Measurements from ENCODE around the gene ASIC4. TPM values are rescaled to one million over a fixed set of nuclear protein-coding genes. Genes with fewer than 3 reads are reported as not detected.

ASIC4 gene
- total and polyA plus RNA-seq, 2 experiments from 2014 or later, result 0.13 to 3.6 TPM

DNA sequence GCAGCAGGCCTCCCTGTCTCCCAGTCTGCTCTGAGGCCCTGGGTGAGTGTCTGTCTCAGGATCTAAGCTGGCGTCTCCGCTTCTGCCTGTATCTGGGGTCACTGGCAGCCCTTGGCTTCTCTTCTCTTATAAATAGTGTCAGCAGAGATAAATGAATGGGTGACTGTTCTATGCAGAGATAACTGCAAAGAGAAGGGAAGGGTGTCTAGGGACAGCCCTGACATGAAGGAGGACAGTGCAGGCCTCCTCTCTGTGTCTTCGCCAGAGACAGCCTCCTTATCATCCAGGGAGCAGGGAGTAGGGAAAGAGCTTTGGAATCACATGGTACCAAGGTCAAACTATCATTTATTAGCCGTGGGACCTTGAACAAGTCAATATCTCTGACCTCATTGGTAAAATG lies 43.9 kb upstream of the ASIC4 start:
- H3K27ac Mint-ChIP-seq, result no peak overlapping the region
- H3K4me1 Mint-ChIP-seq, result peaks cover 3% of the 10 kb centered on the region
- H3K27me3 ChIP-seq (ENCODE audit: insufficient read depth), result no peaks in the 10 kb centered on the region
- H3K79me2 ChIP-seq (replicated peaks; ENCODE audit: insufficient read depth), result no peaks in the 10 kb centered on the region
- TF ChIP-seq, protein P1, sequence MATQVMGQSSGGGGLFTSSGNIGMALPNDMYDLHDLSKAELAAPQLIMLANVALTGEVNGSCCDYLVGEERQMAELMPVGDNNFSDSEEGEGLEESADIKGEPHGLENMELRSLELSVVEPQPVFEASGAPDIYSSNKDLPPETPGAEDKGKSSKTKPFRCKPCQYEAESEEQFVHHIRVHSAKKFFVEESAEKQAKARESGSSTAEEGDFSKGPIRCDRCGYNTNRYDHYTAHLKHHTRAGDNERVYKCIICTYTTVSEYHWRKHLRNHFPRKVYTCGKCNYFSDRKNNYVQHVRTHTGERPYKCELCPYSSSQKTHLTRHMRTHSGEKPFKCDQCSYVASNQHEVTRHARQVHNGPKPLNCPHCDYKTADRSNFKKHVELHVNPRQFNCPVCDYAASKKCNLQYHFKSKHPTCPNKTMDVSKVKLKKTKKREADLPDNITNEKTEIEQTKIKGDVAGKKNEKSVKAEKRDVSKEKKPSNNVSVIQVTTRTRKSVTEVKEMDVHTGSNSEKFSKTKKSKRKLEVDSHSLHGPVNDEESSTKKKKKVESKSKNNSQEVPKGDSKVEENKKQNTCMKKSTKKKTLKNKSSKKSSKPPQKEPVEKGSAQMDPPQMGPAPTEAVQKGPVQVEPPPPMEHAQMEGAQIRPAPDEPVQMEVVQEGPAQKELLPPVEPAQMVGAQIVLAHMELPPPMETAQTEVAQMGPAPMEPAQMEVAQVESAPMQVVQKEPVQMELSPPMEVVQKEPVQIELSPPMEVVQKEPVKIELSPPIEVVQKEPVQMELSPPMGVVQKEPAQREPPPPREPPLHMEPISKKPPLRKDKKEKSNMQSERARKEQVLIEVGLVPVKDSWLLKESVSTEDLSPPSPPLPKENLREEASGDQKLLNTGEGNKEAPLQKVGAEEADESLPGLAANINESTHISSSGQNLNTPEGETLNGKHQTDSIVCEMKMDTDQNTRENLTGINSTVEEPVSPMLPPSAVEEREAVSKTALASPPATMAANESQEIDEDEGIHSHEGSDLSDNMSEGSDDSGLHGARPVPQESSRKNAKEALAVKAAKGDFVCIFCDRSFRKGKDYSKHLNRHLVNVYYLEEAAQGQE (IDR thresholded peaks at IDR 0.05; ENCODE audit: unreplicated experiment), result no peak
- TF ChIP-seq, protein P2, sequence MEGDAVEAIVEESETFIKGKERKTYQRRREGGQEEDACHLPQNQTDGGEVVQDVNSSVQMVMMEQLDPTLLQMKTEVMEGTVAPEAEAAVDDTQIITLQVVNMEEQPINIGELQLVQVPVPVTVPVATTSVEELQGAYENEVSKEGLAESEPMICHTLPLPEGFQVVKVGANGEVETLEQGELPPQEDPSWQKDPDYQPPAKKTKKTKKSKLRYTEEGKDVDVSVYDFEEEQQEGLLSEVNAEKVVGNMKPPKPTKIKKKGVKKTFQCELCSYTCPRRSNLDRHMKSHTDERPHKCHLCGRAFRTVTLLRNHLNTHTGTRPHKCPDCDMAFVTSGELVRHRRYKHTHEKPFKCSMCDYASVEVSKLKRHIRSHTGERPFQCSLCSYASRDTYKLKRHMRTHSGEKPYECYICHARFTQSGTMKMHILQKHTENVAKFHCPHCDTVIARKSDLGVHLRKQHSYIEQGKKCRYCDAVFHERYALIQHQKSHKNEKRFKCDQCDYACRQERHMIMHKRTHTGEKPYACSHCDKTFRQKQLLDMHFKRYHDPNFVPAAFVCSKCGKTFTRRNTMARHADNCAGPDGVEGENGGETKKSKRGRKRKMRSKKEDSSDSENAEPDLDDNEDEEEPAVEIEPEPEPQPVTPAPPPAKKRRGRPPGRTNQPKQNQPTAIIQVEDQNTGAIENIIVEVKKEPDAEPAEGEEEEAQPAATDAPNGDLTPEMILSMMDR (conservative IDR thresholded peaks at IDR 0.05; ENCODE audit: low read depth in 2 of 2), result no peak
- TF ChIP-seq JUNB (IDR thresholded peaks at IDR 0.05; ENCODE audit: unreplicated experiment), result no peak
- no peak for TF ChIP-seq CREB1 (CRISPR knock-in tag; IDR thresholded peaks at IDR 0.05; ENCODE audit: low read depth)
- TF ChIP-seq, protein P3, sequence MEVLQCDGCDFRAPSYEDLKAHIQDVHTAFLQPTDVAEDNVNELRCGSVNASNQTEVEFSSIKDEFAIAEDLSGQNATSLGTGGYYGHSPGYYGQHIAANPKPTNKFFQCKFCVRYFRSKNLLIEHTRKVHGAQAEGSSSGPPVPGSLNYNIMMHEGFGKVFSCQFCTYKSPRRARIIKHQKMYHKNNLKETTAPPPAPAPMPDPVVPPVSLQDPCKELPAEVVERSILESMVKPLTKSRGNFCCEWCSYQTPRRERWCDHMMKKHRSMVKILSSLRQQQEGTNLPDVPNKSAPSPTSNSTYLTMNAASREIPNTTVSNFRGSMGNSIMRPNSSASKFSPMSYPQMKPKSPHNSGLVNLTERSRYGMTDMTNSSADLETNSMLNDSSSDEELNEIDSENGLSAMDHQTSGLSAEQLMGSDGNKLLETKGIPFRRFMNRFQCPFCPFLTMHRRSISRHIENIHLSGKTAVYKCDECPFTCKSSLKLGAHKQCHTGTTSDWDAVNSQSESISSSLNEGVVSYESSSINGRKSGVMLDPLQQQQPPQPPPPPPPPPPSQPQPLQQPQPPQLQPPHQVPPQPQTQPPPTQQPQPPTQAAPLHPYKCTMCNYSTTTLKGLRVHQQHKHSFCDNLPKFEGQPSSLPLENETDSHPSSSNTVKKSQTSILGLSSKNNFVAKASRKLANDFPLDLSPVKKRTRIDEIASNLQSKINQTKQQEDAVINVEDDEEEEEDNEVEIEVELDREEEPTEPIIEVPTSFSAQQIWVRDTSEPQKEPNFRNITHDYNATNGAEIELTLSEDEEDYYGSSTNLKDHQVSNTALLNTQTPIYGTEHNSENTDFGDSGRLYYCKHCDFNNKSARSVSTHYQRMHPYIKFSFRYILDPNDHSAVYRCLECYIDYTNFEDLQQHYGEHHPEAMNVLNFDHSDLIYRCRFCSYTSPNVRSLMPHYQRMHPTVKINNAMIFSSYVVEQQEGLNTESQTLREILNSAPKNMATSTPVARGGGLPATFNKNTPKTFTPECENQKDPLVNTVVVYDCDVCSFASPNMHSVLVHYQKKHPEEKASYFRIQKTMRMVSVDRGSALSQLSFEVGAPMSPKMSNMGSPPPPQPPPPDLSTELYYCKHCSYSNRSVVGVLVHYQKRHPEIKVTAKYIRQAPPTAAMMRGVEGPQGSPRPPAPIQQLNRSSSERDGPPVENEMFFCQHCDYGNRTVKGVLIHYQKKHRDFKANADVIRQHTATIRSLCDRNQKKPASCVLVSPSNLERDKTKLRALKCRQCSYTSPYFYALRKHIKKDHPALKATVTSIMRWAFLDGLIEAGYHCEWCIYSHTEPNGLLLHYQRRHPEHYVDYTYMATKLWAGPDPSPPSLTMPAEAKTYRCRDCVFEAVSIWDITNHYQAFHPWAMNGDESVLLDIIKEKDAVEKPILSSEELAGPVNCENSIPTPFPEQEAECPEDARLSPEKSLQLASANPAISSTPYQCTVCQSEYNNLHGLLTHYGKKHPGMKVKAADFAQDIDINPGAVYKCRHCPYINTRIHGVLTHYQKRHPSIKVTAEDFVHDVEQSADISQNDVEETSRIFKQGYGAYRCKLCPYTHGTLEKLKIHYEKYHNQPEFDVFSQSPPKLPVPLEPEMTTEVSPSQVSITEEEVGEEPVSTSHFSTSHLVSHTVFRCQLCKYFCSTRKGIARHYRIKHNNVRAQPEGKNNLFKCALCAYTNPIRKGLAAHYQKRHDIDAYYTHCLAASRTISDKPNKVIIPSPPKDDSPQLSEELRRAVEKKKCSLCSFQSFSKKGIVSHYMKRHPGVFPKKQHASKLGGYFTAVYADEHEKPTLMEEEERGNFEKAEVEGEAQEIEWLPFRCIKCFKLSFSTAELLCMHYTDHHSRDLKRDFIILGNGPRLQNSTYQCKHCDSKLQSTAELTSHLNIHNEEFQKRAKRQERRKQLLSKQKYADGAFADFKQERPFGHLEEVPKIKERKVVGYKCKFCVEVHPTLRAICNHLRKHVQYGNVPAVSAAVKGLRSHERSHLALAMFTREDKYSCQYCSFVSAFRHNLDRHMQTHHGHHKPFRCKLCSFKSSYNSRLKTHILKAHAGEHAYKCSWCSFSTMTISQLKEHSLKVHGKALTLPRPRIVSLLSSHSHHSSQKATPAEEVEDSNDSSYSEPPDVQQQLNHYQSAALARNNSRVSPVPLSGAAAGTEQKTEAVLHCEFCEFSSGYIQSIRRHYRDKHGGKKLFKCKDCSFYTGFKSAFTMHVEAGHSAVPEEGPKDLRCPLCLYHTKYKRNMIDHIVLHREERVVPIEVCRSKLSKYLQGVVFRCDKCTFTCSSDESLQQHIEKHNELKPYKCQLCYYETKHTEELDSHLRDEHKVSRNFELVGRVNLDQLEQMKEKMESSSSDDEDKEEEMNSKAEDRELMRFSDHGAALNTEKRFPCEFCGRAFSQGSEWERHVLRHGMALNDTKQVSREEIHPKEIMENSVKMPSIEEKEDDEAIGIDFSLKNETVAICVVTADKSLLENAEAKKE (CRISPR knock-in tag; IDR thresholded peaks at IDR 0.05), result no peak
- no peak for TF ChIP-seq ZNF114 (CRISPR knock-in tag; IDR thresholded peaks at IDR 0.05)
- TF ChIP-seq POLR2AphosphoS5 (IDR thresholded peaks at IDR 0.05; ENCODE audit: low read depth), result no peak
- no peak for TF ChIP-seq ZNF331 (CRISPR knock-in tag; IDR thresholded peaks at IDR 0.05; ENCODE audit: low read depth)
- TF ChIP-seq EZH2 (IDR thresholded peaks at IDR 0.05; ENCODE audit: low read depth, unreplicated experiment), result no peak
- TF ChIP-seq, protein P4, sequence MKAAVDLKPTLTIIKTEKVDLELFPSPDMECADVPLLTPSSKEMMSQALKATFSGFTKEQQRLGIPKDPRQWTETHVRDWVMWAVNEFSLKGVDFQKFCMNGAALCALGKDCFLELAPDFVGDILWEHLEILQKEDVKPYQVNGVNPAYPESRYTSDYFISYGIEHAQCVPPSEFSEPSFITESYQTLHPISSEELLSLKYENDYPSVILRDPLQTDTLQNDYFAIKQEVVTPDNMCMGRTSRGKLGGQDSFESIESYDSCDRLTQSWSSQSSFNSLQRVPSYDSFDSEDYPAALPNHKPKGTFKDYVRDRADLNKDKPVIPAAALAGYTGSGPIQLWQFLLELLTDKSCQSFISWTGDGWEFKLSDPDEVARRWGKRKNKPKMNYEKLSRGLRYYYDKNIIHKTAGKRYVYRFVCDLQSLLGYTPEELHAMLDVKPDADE (IDR thresholded peaks at IDR 0.05), result no peak
- no peak for TF ChIP-seq NANOG (IDR thresholded peaks at IDR 0.05; ENCODE audit: borderline replicate concordance)
- TF ChIP-seq EZH2phosphoT487 (IDR thresholded peaks at IDR 0.05; ENCODE audit: unreplicated experiment), result no peak
- TF ChIP-seq STAT1 (IDR thresholded peaks at IDR 0.05; ENCODE audit: unreplicated experiment), result no peak
- H2AFZ ChIP-seq, result no peak overlapping the region
- no peak overlapping the region for H3K4me3 ChIP-seq
- no peak overlapping the region for H3K27ac ChIP-seq (ENCODE audit: low read depth)
- peaks cover 18% of the 10 kb centered on the region for H3K27me3 Mint-ChIP-seq (ENCODE audit: insufficient read depth, low read depth, poor library complexity)
- peaks cover 4% of the 10 kb centered on the region; the same call in 1 of the 2 replicates for H3K4me1 ChIP-seq (ENCODE audit: insufficient read depth)
- H3K36me3 Mint-ChIP-seq (ENCODE audit: low read depth), result peaks cover 3% of the 10 kb centered on the region; the same call in 1 of the 3 replicates
- H3K9me2 ChIP-seq (ENCODE audit: insufficient read depth), result no peaks in the 10 kb centered on the region
- no peaks in the 10 kb centered on the region; the same call in 1 of the 2 replicates for H3F3A ChIP-seq (replicated peaks; ENCODE audit: low read depth)
- no peaks in the 10 kb centered on the region for H4K20me1 ChIP-seq (replicated peaks; ENCODE audit: insufficient read depth)
- no peaks in the 10 kb centered on the region for H3K36me3 ChIP-seq (ENCODE audit: insufficient read depth)
- no peak overlapping the region for H3K4me3 Mint-ChIP-seq
- ATAC-seq (no peak), DNase-seq (ENCODE audit: low spot score) (no peak)
- no peak overlapping the region for H3K4me2 ChIP-seq
- H3K9me3 Mint-ChIP-seq, result no peaks in the 10 kb centered on the region
